Activated CD4-positive, alpha-beta T cell treated with anti-CD3 and anti-CD28 coated beads, Interleukin-2, amount 50 U/mL, for 48 hours (primary cell): ENCODE results near the gene ZDHHC14.

ENCODE experiments used
- DNase-seq, 2 experiments: peaks; one replicate each; pipeline ENCODE4 v3.0.0-alpha.2; 2020

The ZDHHC14 gene

GRCh38 chr6:157496534-157497095 lies 115.6 kb downstream of the ZDHHC14 start:
- no peak for DNase-seq

GRCh38 chr6:157497579-157497978 lies 116.6 kb downstream of the ZDHHC14 start:
- DNase-seq = no peak

- DNase-seq = no peak
Observed at GRCh38 chr6:157498817-157499216, 117.8 kb downstream of the ZDHHC14 start.

- DNase-seq = no peak
Observed at GRCh38 chr6:157500022-157500421, 119.0 kb downstream of the ZDHHC14 start.

- DNase-seq = no peak
Observed at GRCh38 chr6:157503018-157503747, 122.2 kb downstream of the ZDHHC14 start.

- no peak for DNase-seq
Observed at GRCh38 chr6:157505912-157506491, 125.0 kb downstream of the ZDHHC14 start.

- peak in 1 of 2 experiments; percentile 29 for DNase-seq
Observed at GRCh38 chr6:157510323-157511188, 129.6 kb downstream of the ZDHHC14 start.

GRCh38 chr6:157511682-157512381 lies 130.8 kb downstream of the ZDHHC14 start:
- no peak for DNase-seq

- no peak for DNase-seq
Observed at GRCh38 chr6:157512382-157512682, 131.3 kb downstream of the ZDHHC14 start.

- no peak for DNase-seq
Observed at GRCh38 chr6:157513004-157513603, 132.1 kb downstream of the ZDHHC14 start.

GRCh38 chr6:157513619-157514485 lies 132.9 kb downstream of the ZDHHC14 start:
- no peak for DNase-seq

GRCh38 chr6:157514659-157515496 lies 133.9 kb downstream of the ZDHHC14 start:
- DNase-seq = no peak

GRCh38 chr6:157516319-157517026 lies 135.5 kb downstream of the ZDHHC14 start:
- no peak for DNase-seq

- DNase-seq = no peak
Observed at GRCh38 chr6:157517601-157518359, 136.8 kb downstream of the ZDHHC14 start.

- DNase-seq = no peak
Observed at GRCh38 chr6:157518397-157519250, 137.6 kb downstream of the ZDHHC14 start.

GRCh38 chr6:157519255-157520116 lies 138.5 kb downstream of the ZDHHC14 start:
- DNase-seq = no peak

- DNase-seq = no peak
Observed at GRCh38 chr6:157520117-157520406, 139.1 kb downstream of the ZDHHC14 start.
